B cell (primary cell): Measurements from ENCODE around the gene DPH2. TPM values are rescaled to one million over a fixed set of nuclear protein-coding genes. Genes with fewer than 3 reads are reported as not detected.

ENCODE experiments used
- ATAC-seq: fragments of 200-7000 bp; cut with Tn5 transposase; one replicate; pipeline ENCODE4 v1.10.0; 2021; ENCODE audit warnings: low read depth, mild to moderate bottlenecking, moderate number of reproducible peaks, moderate library complexity
- CTCF ChIA-PET: fragments of 350-600 bp; sonication (Branson Sonifier 250); formaldehyde crosslinking; loops from one replicate; lab custom pipeline; 2021; ENCODE audit warnings: antibody characterized with exemption, inconsistent platforms; lab: Charles Lee
- POLR2A ChIA-PET: fragments of 350-600 bp; sonication (Branson Sonifier 250); formaldehyde crosslinking; loops from one replicate; lab custom pipeline; 2021; ENCODE audit warnings: antibody characterized with exemption; lab: Charles Lee
- DNase-seq: peaks from one replicate; pipeline ENCODE4 v3.0.0; 2013
- H2AFZ ChIP-seq: 2 replicates; pipeline ENCODE4 v1.6.1; 2012; ENCODE audit warnings: mild to moderate bottlenecking, low read depth, low read length; ENCODE audit not compliant: insufficient read depth, poor library complexity, severe bottlenecking
- H3K27ac ChIP-seq, 2 donors: 1 replicate in 1 of 2; 2 replicates in 1 of 2; pipeline ENCODE4 v1.5.1; 2012 to 2013; ENCODE audit warnings: low read length in 2 of 2, mild to moderate bottlenecking in 2 of 2, moderate library complexity in 1 of 2
- H3K27me3 ChIP-seq, 4 experiments: fragments of 200-600 bp in 1 of 4; sonication (generic) in 1 of 4; replicated peaks in 1 of 4; 1 replicate in 2 of 4; 2 replicates in 2 of 4; pipeline versions ENCODE4 v1.6.1 to v1.7.0; 2013 to 2016; ENCODE audit warnings: low read length in 3 of 4, mild to moderate bottlenecking in 2 of 4, mixed read lengths in 1 of 4, moderate library complexity in 1 of 4; ENCODE audit not compliant: insufficient read depth in 4 of 4, control insufficient read depth in 3 of 4; ENCODE audit errors: control extremely low read depth in 1 of 4
- H3K36me3 ChIP-seq, 2 experiments: replicated peaks in 1 of 2; 1 replicate in 1 of 2; 2 replicates in 1 of 2; pipeline versions ENCODE4 v1.6.1 to v1.7.1; 2013; ENCODE audit warnings: low read length in 1 of 2; ENCODE audit not compliant: insufficient read depth in 2 of 2, control insufficient read depth in 1 of 2; ENCODE audit errors: control extremely low read depth in 1 of 2, extremely low read depth in 1 of 2
- H3K4me1 ChIP-seq, 2 donors: fragments of 200-600 bp in 1 of 2; sonication (generic) in 1 of 2; 1 replicate in 1 of 2; 2 replicates in 1 of 2; pipeline versions ENCODE4 v1.5.1 to v1.6.1; 2013 to 2017; ENCODE audit warnings: low read length in 2 of 2; ENCODE audit not compliant: control insufficient read depth in 2 of 2, insufficient read depth in 2 of 2
- H3K4me2 ChIP-seq: replicated peaks from 2 replicates; pipeline ENCODE3; 2012; ENCODE audit warnings: mild to moderate bottlenecking, low read depth, low read length; ENCODE audit not compliant: poor library complexity, severe bottlenecking
- H3K4me3 ChIP-seq, 5 experiments: fragments of 200-600 bp in 1 of 5; sonication (generic) in 1 of 5; 1 replicate in 3 of 5; 2 replicates in 2 of 5; pipeline versions ENCODE4 v1.5.1 to v1.7.0; 2011 to 2016; ENCODE audit warnings: low read length in 4 of 5, mild to moderate bottlenecking in 4 of 5, low read depth in 2 of 5, control low read depth in 1 of 5, moderate library complexity in 1 of 5; ENCODE audit not compliant: insufficient read depth in 1 of 5; ENCODE audit errors: control extremely low read depth in 1 of 5, extremely low read depth in 1 of 5
- H3K79me2 ChIP-seq: fragments of 200-600 bp; sonication (generic); one replicate; pipeline ENCODE4 v1.6.0; 2016; ENCODE audit warnings: low read length; ENCODE audit not compliant: control insufficient read depth, insufficient read depth
- H3K9ac ChIP-seq: fragments of 200-600 bp; sonication (generic); 2 replicates; pipeline ENCODE4 v1.6.1; 2017; ENCODE audit warnings: mild to moderate bottlenecking, low read length, moderate library complexity
- H3K9me3 ChIP-seq, 3 donors: one replicate each; pipeline versions ENCODE4 v1.6.1 to v1.7.1; 2013; ENCODE audit warnings: low read length in 2 of 3; ENCODE audit not compliant: control insufficient read depth in 2 of 3, insufficient read depth in 1 of 3; ENCODE audit errors: control extremely low read depth in 1 of 3
- H4K20me1 ChIP-seq: 2 replicates; pipeline ENCODE4 v1.6.0; 2012; ENCODE audit warnings: mild to moderate bottlenecking, low read length; ENCODE audit not compliant: insufficient read depth, control insufficient read depth, poor library complexity, severe bottlenecking
- H3K27ac Mint-ChIP-seq: one replicate; pipeline ENCODE4 v1.8.0; 2021; ENCODE audit warnings: mixed read lengths
- H3K27me3 Mint-ChIP-seq: one replicate; pipeline ENCODE4 v1.8.0; 2021; ENCODE audit warnings: mixed read lengths
- H3K4me1 Mint-ChIP-seq: one replicate; pipeline ENCODE4 v1.8.0; 2021; ENCODE audit warnings: mixed read lengths
- H3K4me3 Mint-ChIP-seq: one replicate; pipeline ENCODE4 v1.8.0; 2021; ENCODE audit warnings: mixed read lengths
- H3K9me3 Mint-ChIP-seq: one replicate; pipeline ENCODE4 v1.8.0; 2022; ENCODE audit warnings: mixed read lengths; ENCODE audit not compliant: insufficient read depth
- EZH2 ChIP-seq: IDR thresholded peaks from 2 replicates; pipeline ENCODE4 v1.6.1; 2012; ENCODE audit warnings: borderline replicate concordance, low read depth, mild to moderate bottlenecking, moderate library complexity, low read length; ENCODE audit not compliant: insufficient read depth, poor library complexity, severe bottlenecking
- WGBS: methylation state at CpG from one replicate; pipeline ENCODE4 v1.1.5; 2013; ENCODE audit warnings: missing lambda C conversion rate; ENCODE audit not compliant: insufficient coverage; 5-methylcytosine and 5-hydroxymethylcytosine counted together
- intact Hi-C: fragments of 100-400 bp; cut with micrococcal nuclease; formaldehyde crosslinking; loops from one replicate; pipeline ENCODE4 v1.10.0; 2022
- polyA plus RNA-seq: library from polyadenylated mRNA; depleted of rRNA; stranded (reverse); fragments of >200 nt; gene quantifications from 2 replicates; pipeline ENCODE4 v1.2.3, GENCODE V29; 2012
- total RNA-seq, 2 donors: library from RNA; stranded (reverse); fragments of 120-200 nt in 1 of 2; gene quantifications; 1 replicate in 1 of 2; 2 replicates in 1 of 2; pipeline versions ENCODE4 v1.2.3 to v1.2.4, GENCODE V29; 2013 to 2022
- TF ChIP-seq, protein P1 (sequence below): fragments of 200-600 bp; IDR thresholded peaks from one replicate; pipeline ENCODE4 v1.8.0; 2022; ENCODE audit warnings: antibody characterized with exemption, mild to moderate bottlenecking

The DPH2 gene
- total and polyA plus RNA-seq, 2 donors (not counting 1 experiment from before 2014, with no cell fraction given): 30.5 to 71.9 TPM

- Histone ChIP-seq H3K36me3 (peaks cover 0 to 2% of the 10 kb centered on the region in 2 experiments), H3K9ac (no peak overlapping the region), H4K20me1 (no peaks in the 10 kb centered on the region), H3K27ac (no peak overlapping the region), H2AFZ (no peak overlapping the region), H3K27me3 (no peaks in the 10 kb centered on the region), H3K4me2 (no peak overlapping the region), H3K79me2 (no peaks in the 10 kb centered on the region), H3K4me1 (no peaks in the 10 kb centered on the region), H3K4me3 (no peak overlapping the region), H3K9me3 (no peaks in the 10 kb centered on the region)
- intact Hi-C loops: no loop called here
- Mint-ChIP-seq H3K9me3 (no peaks in the 10 kb centered on the region), H3K27me3 (no peaks in the 10 kb centered on the region), H3K4me1 (no peaks in the 10 kb centered on the region), H3K4me3 (no peak overlapping the region), H3K27ac (no peak overlapping the region)
- ATAC-seq: no peak
- no peak for DNase-seq
- ChIA-PET POLR2A (no interaction called here), CTCF (interaction anchor here (1.2 kb wide), 1 partner anchor 14 kb away, joined by 3 read pairs; no protein-coding TSS in a partner anchor)
- whole genome bisulfite sequencing: 93% methylated on average over 6 of the region's 6 CpGs
- TF ChIP-seq, protein P1, sequence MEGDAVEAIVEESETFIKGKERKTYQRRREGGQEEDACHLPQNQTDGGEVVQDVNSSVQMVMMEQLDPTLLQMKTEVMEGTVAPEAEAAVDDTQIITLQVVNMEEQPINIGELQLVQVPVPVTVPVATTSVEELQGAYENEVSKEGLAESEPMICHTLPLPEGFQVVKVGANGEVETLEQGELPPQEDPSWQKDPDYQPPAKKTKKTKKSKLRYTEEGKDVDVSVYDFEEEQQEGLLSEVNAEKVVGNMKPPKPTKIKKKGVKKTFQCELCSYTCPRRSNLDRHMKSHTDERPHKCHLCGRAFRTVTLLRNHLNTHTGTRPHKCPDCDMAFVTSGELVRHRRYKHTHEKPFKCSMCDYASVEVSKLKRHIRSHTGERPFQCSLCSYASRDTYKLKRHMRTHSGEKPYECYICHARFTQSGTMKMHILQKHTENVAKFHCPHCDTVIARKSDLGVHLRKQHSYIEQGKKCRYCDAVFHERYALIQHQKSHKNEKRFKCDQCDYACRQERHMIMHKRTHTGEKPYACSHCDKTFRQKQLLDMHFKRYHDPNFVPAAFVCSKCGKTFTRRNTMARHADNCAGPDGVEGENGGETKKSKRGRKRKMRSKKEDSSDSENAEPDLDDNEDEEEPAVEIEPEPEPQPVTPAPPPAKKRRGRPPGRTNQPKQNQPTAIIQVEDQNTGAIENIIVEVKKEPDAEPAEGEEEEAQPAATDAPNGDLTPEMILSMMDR: no peak
- TF ChIP-seq EZH2: no peak
Measured at GRCh38 chr1:43921022-43921421, 48.8 kb upstream of the DPH2 start.

DNA sequence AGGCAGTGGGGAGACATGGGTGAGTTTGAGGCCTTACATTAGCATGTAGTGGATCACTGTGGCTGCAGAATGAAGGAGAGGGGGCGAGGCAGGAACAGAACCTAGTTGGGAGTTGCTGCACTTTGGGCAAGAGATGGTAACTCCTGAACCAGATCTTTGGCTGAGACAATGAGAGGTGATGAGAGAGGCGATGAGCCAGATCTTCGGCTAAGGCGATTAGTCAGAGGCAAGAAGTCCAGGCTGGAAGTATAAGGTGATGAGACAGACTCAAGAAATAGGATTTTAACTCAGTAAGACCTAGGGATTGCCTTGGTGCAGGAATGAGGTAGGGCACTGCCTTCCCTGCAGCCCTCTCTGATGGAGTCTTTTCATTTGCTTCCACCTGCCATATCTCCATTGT, 45.3 kb upstream of the DPH2 start:
- H3K4me1 Mint-ChIP-seq: no peaks in the 10 kb centered on the region
- H4K20me1 ChIP-seq: no peaks in the 10 kb centered on the region
- H3K9me3 ChIP-seq: no peaks in the 10 kb centered on the region
- H3K4me3 ChIP-seq: no peak overlapping the region
- DNase-seq (no peak), ATAC-seq (no peak)
- POLR2A ChIA-PET: no interaction called here
- TF ChIP-seq, protein P1: no peak
- TF ChIP-seq EZH2: no peak
- H3K4me3 Mint-ChIP-seq: no peak overlapping the region
- H3K4me1 ChIP-seq: no peaks in the 10 kb centered on the region
- CTCF ChIA-PET: interaction anchor here (2.0 kb wide), 1 partner anchor 10 kb away, joined by 8 read pairs; no protein-coding TSS in a partner anchor
- no peaks in the 10 kb centered on the region for H3K27me3 Mint-ChIP-seq
- no peak overlapping the region for H3K9ac ChIP-seq
- H3K27ac Mint-ChIP-seq: no peak overlapping the region
- no peaks in the 10 kb centered on the region for H3K9me3 Mint-ChIP-seq
- WGBS: 89% methylated on average over 4 of the region's 4 CpGs
- peaks cover 0 to 2% of the 10 kb centered on the region in 2 experiments for H3K36me3 ChIP-seq
- no peak overlapping the region for H3K4me2 ChIP-seq
- no peaks in the 10 kb centered on the region for H3K79me2 ChIP-seq
- no peaks in the 10 kb centered on the region for H3K27me3 ChIP-seq
- H2AFZ ChIP-seq: no peak overlapping the region
- intact Hi-C loops: no loop called here
- no peak overlapping the region for H3K27ac ChIP-seq
